A673 (cell line): ENCODE measurements around the gene UBASH3B.

Experiments used
- CTCF ChIP-seq: fragments of 300-800, 200-600 bp; sonication (generic); conservative IDR thresholded peaks from 2 replicates; pipeline ENCODE4 v1.5.1; 2017; ENCODE audit warnings: low read depth, mild to moderate bottlenecking, antibody characterized with exemption, low read length, moderate library complexity, mixed read lengths
- EZH2 ChIP-seq: fragments of 200-600 bp; sonication (generic); IDR thresholded peaks from 2 replicates; pipeline ENCODE4 v1.6.1; 2017; ENCODE audit warnings: borderline replicate concordance, low read depth, mild to moderate bottlenecking, mixed read lengths, antibody characterized with exemption, low read length; ENCODE audit not compliant: poor library complexity, severe bottlenecking

- TF ChIP-seq CTCF, result no peak
- TF ChIP-seq EZH2, result no peak
Measured at GRCh38 chr11:122791411-122791810, 135.9 kb downstream of the UBASH3B start.
